IPS-20b (cell line): ENCODE results near the gene ZFPM1.

Experiments
- H3K27ac ChIP-seq: one replicate; pipeline ENCODE4 v1.5.1; 2013; ENCODE audit warnings: low read length
- H3K27me3 ChIP-seq: 2 replicates; pipeline ENCODE4 v1.6.1; 2013; ENCODE audit warnings: mild to moderate bottlenecking, low read length, inconsistent platforms; ENCODE audit not compliant: insufficient read depth
- H3K36me3 ChIP-seq: 2 replicates; pipeline ENCODE4 v1.6.1; 2013; ENCODE audit warnings: low read depth, mild to moderate bottlenecking, inconsistent platforms, low read length, moderate library complexity; ENCODE audit not compliant: insufficient read depth
- H3K4me1 ChIP-seq: 2 replicates; pipeline ENCODE4 v1.6.1; 2013; ENCODE audit warnings: mild to moderate bottlenecking, control low read depth, inconsistent platforms, low read length, moderate library complexity; ENCODE audit not compliant: insufficient read depth
- H3K4me3 ChIP-seq: 2 replicates; pipeline ENCODE4 v1.5.1; 2013; ENCODE audit warnings: mild to moderate bottlenecking, low read length, inconsistent platforms
- H3K9ac ChIP-seq: 2 replicates; pipeline ENCODE4 v1.6.1; 2013; ENCODE audit warnings: low read depth, mild to moderate bottlenecking, inconsistent platforms, low read length, moderate library complexity
- H3K9me3 ChIP-seq: 2 replicates; pipeline ENCODE4 v1.6.1; 2013; ENCODE audit warnings: mild to moderate bottlenecking, low read depth, low read length, inconsistent platforms; ENCODE audit not compliant: insufficient read depth

Gene ZFPM1

DNA sequence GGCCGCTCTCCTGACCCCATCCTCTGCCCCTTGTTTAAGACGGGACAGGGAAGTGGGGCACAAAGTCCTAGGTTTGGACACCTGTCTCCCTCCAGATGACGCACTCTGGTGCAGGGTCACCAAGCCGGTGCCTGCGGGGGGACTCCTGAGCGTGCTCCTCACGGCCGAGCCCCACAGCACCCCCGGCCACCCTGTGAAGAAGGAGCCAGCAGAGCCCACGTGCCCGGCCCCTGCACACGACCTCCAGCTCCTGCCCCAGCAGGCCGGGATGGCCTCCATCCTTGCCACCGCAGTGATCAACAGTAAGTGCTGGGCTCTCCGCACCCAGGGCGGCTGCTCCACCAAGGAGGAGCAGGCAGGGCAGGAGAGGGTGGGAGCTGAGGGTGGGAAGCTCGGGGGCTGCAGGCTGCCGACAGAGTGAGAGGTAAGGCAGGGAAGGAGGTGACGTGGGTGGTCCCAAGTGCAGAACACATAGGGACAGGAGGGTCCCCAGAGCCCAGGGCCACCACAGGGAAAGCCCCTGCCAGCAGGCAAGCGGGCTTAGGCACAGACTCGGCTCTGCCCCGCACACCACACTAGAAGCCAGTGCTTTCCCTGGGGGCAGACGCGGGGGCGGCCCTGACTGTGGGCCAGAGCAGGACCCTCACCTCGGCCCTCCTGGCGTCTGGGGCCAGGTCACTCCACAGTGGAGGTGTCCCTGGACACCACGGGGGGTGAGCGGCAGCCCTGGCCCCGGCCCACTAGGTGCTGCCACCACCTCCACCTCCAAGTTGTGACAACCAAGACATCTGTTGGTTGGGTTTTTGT is 75.1 kb downstream of the ZFPM1 start:
- Histone ChIP-seq H3K27ac (no peak overlapping the region), H3K4me1 (no peaks in the 10 kb centered on the region), H3K36me3 (0 out of 2 replicates have a peak, but pooled peaks cover 7% of the 10 kb centered on the region), H3K4me3 (no peak overlapping the region), H3K9me3 (no peaks in the 10 kb centered on the region), H3K27me3 (no peaks in the 10 kb centered on the region), H3K9ac (no peak overlapping the region)

DNA sequence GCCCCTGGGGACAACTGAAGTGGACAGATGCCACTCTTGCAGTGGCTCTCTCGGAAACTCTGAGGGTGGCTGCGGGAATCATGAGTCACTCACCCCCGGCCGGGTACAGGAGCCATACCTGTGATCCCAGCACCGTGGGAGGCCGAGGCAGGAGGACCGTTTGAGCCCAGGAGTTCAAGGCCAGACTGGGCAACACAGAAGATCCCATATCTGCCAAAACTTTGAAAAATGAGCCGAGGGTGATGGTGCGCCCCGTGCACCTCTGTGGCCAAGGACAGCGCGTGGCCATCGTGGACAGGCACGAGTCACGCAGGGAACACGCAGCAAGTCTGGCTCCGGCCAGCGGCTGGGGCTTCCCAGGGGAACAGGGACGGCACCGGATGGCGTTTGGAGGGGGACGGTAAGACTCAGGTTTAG is 75.8 kb downstream of the ZFPM1 start:
- H3K9ac ChIP-seq = no peak overlapping the region
- no peaks in the 10 kb centered on the region for H3K27me3 ChIP-seq
- no peak overlapping the region for H3K4me3 ChIP-seq
- no peak overlapping the region for H3K27ac ChIP-seq
- 0 out of 2 replicates have a peak, but pooled peaks cover 7% of the 10 kb centered on the region for H3K36me3 ChIP-seq
- no peaks in the 10 kb centered on the region for H3K4me1 ChIP-seq
- H3K9me3 ChIP-seq = no peaks in the 10 kb centered on the region

- H3K9me3 ChIP-seq = no peaks in the 10 kb centered on the region
- no peaks in the 10 kb centered on the region for H3K4me1 ChIP-seq
- no peak overlapping the region for H3K4me3 ChIP-seq
- no peak overlapping the region for H3K9ac ChIP-seq
- 0 out of 2 replicates have a peak, but pooled peaks cover 7% of the 10 kb centered on the region for H3K36me3 ChIP-seq
- H3K27me3 ChIP-seq = no peaks in the 10 kb centered on the region
- H3K27ac ChIP-seq = no peak overlapping the region
Observed at GRCh38 chr16:88529596-88529995, 76.5 kb downstream of the ZFPM1 start.

GRCh38 chr16:88530051-88530857 is 77.2 kb downstream of the ZFPM1 start:
- Histone ChIP-seq H3K9me3 (no peaks in the 10 kb centered on the region), H3K9ac (no peak overlapping the region), H3K27me3 (no peaks in the 10 kb centered on the region), H3K27ac (no peak overlapping the region), H3K36me3 (0 out of 2 replicates have a peak, but pooled peaks cover 7% of the 10 kb centered on the region), H3K4me1 (no peaks in the 10 kb centered on the region), H3K4me3 (no peak overlapping the region)

GRCh38 chr16:88530858-88531203 is 77.8 kb downstream of the ZFPM1 start:
- no peak overlapping the region for H3K27ac ChIP-seq
- H3K4me3 ChIP-seq = no peak overlapping the region
- 0 out of 2 replicates have a peak, but pooled peaks cover 7% of the 10 kb centered on the region for H3K36me3 ChIP-seq
- H3K4me1 ChIP-seq = no peaks in the 10 kb centered on the region
- no peaks in the 10 kb centered on the region for H3K27me3 ChIP-seq
- H3K9me3 ChIP-seq = no peaks in the 10 kb centered on the region
- H3K9ac ChIP-seq = no peak overlapping the region

GRCh38 chr16:88531346-88531745 is 78.3 kb downstream of the ZFPM1 start:
- Histone ChIP-seq H3K9ac (no peak overlapping the region), H3K9me3 (no peaks in the 10 kb centered on the region), H3K27me3 (no peaks in the 10 kb centered on the region), H3K4me1 (no peaks in the 10 kb centered on the region), H3K36me3 (0 out of 2 replicates have a peak, but pooled peaks cover 7% of the 10 kb centered on the region), H3K4me3 (no peak overlapping the region), H3K27ac (no peak overlapping the region)

DNA sequence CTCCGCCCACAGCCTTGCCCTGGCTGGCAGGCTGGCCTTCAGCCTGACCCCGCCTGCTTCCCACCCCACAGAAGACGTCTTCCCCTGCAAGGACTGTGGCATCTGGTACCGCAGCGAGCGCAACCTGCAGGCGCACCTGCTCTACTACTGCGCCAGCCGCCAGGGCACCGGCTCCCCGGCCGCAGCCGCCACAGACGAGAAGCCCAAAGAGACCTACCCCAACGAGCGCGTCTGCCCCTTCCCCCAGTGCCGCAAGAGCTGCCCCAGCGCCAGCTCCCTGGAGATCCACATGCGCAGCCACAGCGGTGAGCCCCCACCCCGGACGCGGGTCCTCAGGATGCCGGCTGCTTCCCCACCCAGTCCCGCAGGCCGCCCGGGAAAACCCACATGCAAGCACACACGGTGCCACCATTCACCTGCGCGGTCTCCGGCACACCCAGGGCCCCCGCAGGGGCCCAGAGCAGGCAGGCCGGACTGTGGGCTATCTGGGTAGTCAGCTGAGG is 78.9 kb downstream of the ZFPM1 start:
- no peak overlapping the region for H3K27ac ChIP-seq
- H3K9ac ChIP-seq = no peak overlapping the region
- no peaks in the 10 kb centered on the region for H3K4me1 ChIP-seq
- 0 out of 2 replicates have a peak, but pooled peaks cover 7% of the 10 kb centered on the region for H3K36me3 ChIP-seq
- no peaks in the 10 kb centered on the region for H3K27me3 ChIP-seq
- no peak overlapping the region for H3K4me3 ChIP-seq
- H3K9me3 ChIP-seq = no peaks in the 10 kb centered on the region

DNA sequence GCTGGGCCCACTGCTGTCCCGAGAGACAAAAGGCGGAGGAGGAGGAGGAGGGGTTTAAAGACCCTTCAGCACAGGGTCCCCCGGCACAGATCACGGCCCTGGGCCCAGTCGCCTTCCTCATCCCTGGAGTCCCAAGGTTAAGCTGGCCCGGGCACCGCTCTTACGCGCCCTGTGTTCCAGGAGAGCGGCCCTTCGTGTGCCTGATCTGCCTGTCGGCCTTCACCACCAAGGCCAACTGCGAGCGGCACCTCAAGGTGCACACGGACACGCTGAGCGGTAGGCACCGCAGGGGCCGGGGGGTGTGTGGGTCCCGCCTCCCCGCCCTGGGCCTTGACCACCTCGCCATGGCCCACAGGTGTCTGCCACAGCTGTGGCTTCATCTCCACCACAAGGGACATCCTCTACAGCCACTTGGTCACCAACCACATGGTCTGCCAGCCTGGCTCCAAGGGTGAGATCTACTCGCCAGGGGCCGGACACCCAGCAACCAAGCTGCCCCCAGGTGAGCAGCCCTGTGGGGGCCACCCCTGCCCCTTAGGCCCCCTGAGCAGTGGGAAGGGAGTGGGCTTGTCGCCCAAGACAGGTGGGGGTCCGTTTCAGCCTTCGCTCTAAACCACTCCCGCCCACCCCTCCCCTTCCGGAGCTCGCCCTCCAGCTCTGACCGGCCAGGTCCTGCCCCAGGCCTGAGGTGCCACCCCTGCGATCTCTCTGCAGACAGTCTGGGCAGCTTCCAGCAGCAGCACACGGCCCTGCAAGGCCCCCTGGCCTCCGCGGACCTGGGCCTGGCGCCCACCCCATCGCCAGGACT is 79.6 kb downstream of the ZFPM1 start:
- Histone ChIP-seq H3K27me3 (peaks cover under 1% of the 10 kb centered on the region; the same call in 1 of the 2 replicates), H3K9me3 (no peaks in the 10 kb centered on the region), H3K36me3 (0 out of 2 replicates have a peak, but pooled peaks cover 7% of the 10 kb centered on the region), H3K9ac (peak overlapping the region; percentile 48; the same call in 1 of the 2 replicates), H3K27ac (no peak overlapping the region), H3K4me3 (peak overlapping the region; percentile 55; the same call in 1 of the 2 replicates), H3K4me1 (no peaks in the 10 kb centered on the region)

DNA sequence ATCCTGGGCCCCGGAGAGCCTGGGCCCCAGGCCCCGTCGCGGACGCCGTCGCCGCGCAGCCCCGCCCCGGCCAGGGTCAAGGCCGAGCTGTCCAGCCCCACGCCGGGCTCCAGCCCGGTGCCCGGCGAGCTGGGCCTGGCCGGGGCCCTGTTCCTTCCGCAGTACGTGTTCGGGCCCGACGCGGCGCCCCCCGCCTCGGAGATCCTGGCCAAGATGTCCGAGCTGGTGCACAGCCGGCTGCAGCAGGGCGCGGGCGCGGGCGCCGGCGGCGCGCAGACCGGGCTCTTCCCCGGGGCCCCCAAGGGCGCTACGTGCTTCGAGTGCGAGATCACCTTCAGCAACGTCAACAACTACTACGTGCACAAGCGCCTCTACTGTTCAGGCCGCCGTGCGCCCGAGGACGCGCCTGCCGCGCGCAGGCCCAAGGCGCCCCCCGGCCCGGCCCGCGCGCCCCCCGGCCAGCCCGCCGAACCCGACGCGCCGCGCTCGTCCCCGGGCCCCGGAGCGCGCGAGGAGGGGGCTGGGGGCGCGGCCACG is 80.4 kb downstream of the ZFPM1 start:
- Histone ChIP-seq H3K4me1 (no peaks in the 10 kb centered on the region), H3K27ac (no peak overlapping the region), H3K36me3 (0 out of 2 replicates have a peak, but pooled peaks cover 7% of the 10 kb centered on the region), H3K9me3 (no peaks in the 10 kb centered on the region), H3K9ac (peak overlapping the region; percentile 48; the same call in 1 of the 2 replicates), H3K4me3 (peak overlapping the region; percentile 55; the same call in 1 of the 2 replicates), H3K27me3 (peaks cover 9% of the 10 kb centered on the region)

- 0 out of 2 replicates have a peak, but pooled peaks cover 7% of the 10 kb centered on the region for H3K36me3 ChIP-seq
- H3K9ac ChIP-seq = no peak overlapping the region
- H3K27ac ChIP-seq = no peak overlapping the region
- H3K4me3 ChIP-seq = peak overlapping the region; percentile 66; the same call in 1 of the 2 replicates
- no peaks in the 10 kb centered on the region for H3K9me3 ChIP-seq
- H3K27me3 ChIP-seq = peaks cover 15% of the 10 kb centered on the region
- no peaks in the 10 kb centered on the region for H3K4me1 ChIP-seq
Observed at GRCh38 chr16:88533932-88534637, 81.0 kb downstream of the ZFPM1 start.
